Erythroblast (primary cell): ENCODE measurements around the gene SSR4.

Experiments used
- GATA1 ChIP-seq: IDR thresholded peaks from 2 replicates; pipeline ENCODE4 v1.6.1; 2011; ENCODE audit warnings: low read depth, mild to moderate bottlenecking, control low read depth, low read length, moderate library complexity
- POLR2A ChIP-seq: IDR thresholded peaks from 2 replicates; pipeline ENCODE4 v1.6.1; 2011; ENCODE audit warnings: mild to moderate bottlenecking, low read length

DNA sequence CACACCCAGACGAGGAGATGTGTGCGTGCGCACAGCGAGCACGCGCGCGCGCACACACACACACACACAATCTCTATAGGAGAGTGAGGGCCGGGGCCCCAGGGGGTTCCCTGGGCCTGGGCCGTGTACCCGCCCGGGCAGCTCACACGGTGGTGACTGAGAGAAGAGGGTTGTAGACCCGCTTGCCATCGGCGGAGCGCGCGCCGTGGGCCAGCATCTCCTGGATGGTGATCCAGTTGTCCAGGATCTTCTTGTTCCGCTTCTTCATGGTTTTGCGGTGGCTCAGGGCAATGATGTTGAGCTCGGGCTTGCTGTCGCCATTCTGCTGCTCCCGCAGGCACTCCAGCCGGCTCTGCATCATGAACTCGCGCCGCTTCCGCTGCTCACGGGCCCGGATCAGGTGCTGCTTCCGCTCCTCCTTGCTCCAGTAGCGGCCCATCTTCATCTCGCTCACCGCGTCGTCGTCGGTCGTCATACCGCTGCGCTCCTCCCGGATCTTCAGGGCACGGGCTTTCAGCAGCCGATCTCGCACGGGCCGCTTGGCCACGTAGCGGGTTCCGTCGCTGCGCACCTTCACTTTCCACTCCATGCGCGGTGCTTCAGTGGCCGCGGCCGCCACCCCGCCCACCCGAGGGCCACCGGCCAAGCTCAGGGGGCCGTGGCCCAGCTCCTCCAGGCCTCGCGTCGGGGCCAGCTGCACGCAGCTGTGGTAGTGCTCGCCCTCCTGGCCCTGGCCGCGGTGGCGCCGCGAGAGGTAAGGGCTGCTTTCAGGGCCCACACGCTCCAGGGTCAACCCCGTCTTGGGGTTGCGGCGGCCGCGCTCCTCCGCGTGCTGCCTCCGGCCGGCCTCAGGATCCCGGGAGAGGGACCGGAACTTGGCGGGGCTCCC is 9.0 kb downstream of the SSR4 start:
- TF ChIP-seq POLR2A (no peak), GATA1 (no peak)
